Measurements from ENCODE around the gene ATP2C1.

The ATP2C1 gene

GRCh38 chr3:130900959-130901358, 7.1 kb downstream of the ATP2C1 start:
- Histone ChIP-seq H3K4me1 (ENCODE audit: control insufficient read depth, low read depth, low read length) (peaks cover 33% of the 10 kb centered on the region), H3K36me3 (ENCODE audit: control insufficient read depth, low read depth, low read length) (no peaks in the 10 kb centered on the region), H3K9ac (ENCODE audit: low read length) (no peak overlapping the region), H3K27ac (ENCODE audit: low read length) (no peak overlapping the region), H3K4me3 (ENCODE audit: low read length) (no peak overlapping the region), H3K9me3 (ENCODE audit: control insufficient read depth, low read depth, low read length) (no peaks in the 10 kb centered on the region), H3K27me3 (ENCODE audit: control insufficient read depth, insufficient read depth, low read length) (no peaks in the 10 kb centered on the region)

GRCh38 chr3:130901463-130902204, 7.8 kb downstream of the ATP2C1 start:
- Histone ChIP-seq H3K9ac (ENCODE audit: low read length) (no peak overlapping the region), H3K27ac (ENCODE audit: low read length) (no peak overlapping the region), H3K4me1 (ENCODE audit: control insufficient read depth, low read depth, low read length) (peaks cover 31% of the 10 kb centered on the region)

GRCh38 chr3:130903412-130903908, 9.6 kb downstream of the ATP2C1 start:
- Histone ChIP-seq H3K4me3 (ENCODE audit: low read length) (no peak overlapping the region), H3K4me1 (ENCODE audit: control insufficient read depth, low read depth, low read length) (peaks cover 20% of the 10 kb centered on the region), H3K36me3 (ENCODE audit: control insufficient read depth, low read depth, low read length) (no peaks in the 10 kb centered on the region), H3K27ac (ENCODE audit: low read length) (no peak overlapping the region), H3K9me3 (ENCODE audit: control insufficient read depth, low read depth, low read length) (no peaks in the 10 kb centered on the region), H3K27me3 (ENCODE audit: control insufficient read depth, insufficient read depth, low read length) (no peaks in the 10 kb centered on the region), H3K9ac (ENCODE audit: low read length) (no peak overlapping the region)

More at GRCh38 chr3:130901463-130902204, 7.8 kb downstream of the ATP2C1 start:
- Histone ChIP-seq H3K36me3 (ENCODE audit: control insufficient read depth, low read depth, low read length) (no peaks in the 10 kb centered on the region), H3K4me3 (ENCODE audit: low read length) (no peak overlapping the region), H3K27me3 (ENCODE audit: control insufficient read depth, insufficient read depth, low read length) (no peaks in the 10 kb centered on the region), H3K9me3 (ENCODE audit: control insufficient read depth, low read depth, low read length) (no peaks in the 10 kb centered on the region)

- H3K4me3 ChIP-seq (ENCODE audit: low read length): no peak overlapping the region
- H3K36me3 ChIP-seq (ENCODE audit: control insufficient read depth, low read depth, low read length): no peaks in the 10 kb centered on the region
- peaks cover 9% of the 10 kb centered on the region for H3K4me1 ChIP-seq (ENCODE audit: control insufficient read depth, low read depth, low read length)
- no peak overlapping the region for H3K27ac ChIP-seq (ENCODE audit: low read length)
- H3K9me3 ChIP-seq (ENCODE audit: control insufficient read depth, low read depth, low read length): no peaks in the 10 kb centered on the region
- H3K9ac ChIP-seq (ENCODE audit: low read length): no peak overlapping the region
- H3K27me3 ChIP-seq (ENCODE audit: control insufficient read depth, insufficient read depth, low read length): no peaks in the 10 kb centered on the region
These were observed 10.6 kb downstream of the ATP2C1 start for GRCh38 chr3:130904491-130904890.

GRCh38 chr3:130905551-130905950, 11.7 kb downstream of the ATP2C1 start:
- Histone ChIP-seq H3K36me3 (ENCODE audit: control insufficient read depth, low read depth, low read length) (no peaks in the 10 kb centered on the region), H3K4me3 (ENCODE audit: low read length) (no peak overlapping the region), H3K27me3 (ENCODE audit: control insufficient read depth, insufficient read depth, low read length) (no peaks in the 10 kb centered on the region), H3K27ac (ENCODE audit: low read length) (no peak overlapping the region), H3K9ac (ENCODE audit: low read length) (no peak overlapping the region), H3K9me3 (ENCODE audit: control insufficient read depth, low read depth, low read length) (no peaks in the 10 kb centered on the region), H3K4me1 (ENCODE audit: control insufficient read depth, low read depth, low read length) (peaks cover 4% of the 10 kb centered on the region)

GRCh38 chr3:130906374-130906995, 12.6 kb downstream of the ATP2C1 start:
- H3K36me3 ChIP-seq (ENCODE audit: control insufficient read depth, low read depth, low read length): no peaks in the 10 kb centered on the region
- no peaks in the 10 kb centered on the region for H3K9me3 ChIP-seq (ENCODE audit: control insufficient read depth, low read depth, low read length)

GRCh38 chr3:130907500-130907899, 13.6 kb downstream of the ATP2C1 start:
- H3K9ac ChIP-seq (ENCODE audit: low read length): no peak overlapping the region
- no peaks in the 10 kb centered on the region for H3K36me3 ChIP-seq (ENCODE audit: control insufficient read depth, low read depth, low read length)
- no peaks in the 10 kb centered on the region for H3K27me3 ChIP-seq (ENCODE audit: control insufficient read depth, insufficient read depth, low read length)
- H3K4me3 ChIP-seq (ENCODE audit: low read length): no peak overlapping the region
- H3K9me3 ChIP-seq (ENCODE audit: control insufficient read depth, low read depth, low read length): no peaks in the 10 kb centered on the region
- H3K4me1 ChIP-seq (ENCODE audit: control insufficient read depth, low read depth, low read length): no peaks in the 10 kb centered on the region
- no peak overlapping the region for H3K27ac ChIP-seq (ENCODE audit: low read length)

More at GRCh38 chr3:130906374-130906995, 12.6 kb downstream of the ATP2C1 start:
- H3K9ac ChIP-seq (ENCODE audit: low read length): no peak overlapping the region
- peaks cover 4% of the 10 kb centered on the region for H3K4me1 ChIP-seq (ENCODE audit: control insufficient read depth, low read depth, low read length)
- H3K4me3 ChIP-seq (ENCODE audit: low read length): no peak overlapping the region
- H3K27me3 ChIP-seq (ENCODE audit: control insufficient read depth, insufficient read depth, low read length): no peaks in the 10 kb centered on the region
- no peak overlapping the region for H3K27ac ChIP-seq (ENCODE audit: low read length)

- Histone ChIP-seq H3K4me1 (ENCODE audit: control insufficient read depth, low read depth, low read length) (no peaks in the 10 kb centered on the region), H3K27ac (ENCODE audit: low read length) (no peak overlapping the region), H3K9me3 (ENCODE audit: control insufficient read depth, low read depth, low read length) (no peaks in the 10 kb centered on the region), H3K36me3 (ENCODE audit: control insufficient read depth, low read depth, low read length) (no peaks in the 10 kb centered on the region), H3K27me3 (ENCODE audit: control insufficient read depth, insufficient read depth, low read length) (no peaks in the 10 kb centered on the region), H3K4me3 (ENCODE audit: low read length) (no peak overlapping the region), H3K9ac (ENCODE audit: low read length) (no peak overlapping the region)
These were observed 14.1 kb downstream of the ATP2C1 start for GRCh38 chr3:130907966-130908365.

GRCh38 chr3:130915567-130916292, 21.8 kb downstream of the ATP2C1 start:
- no peaks in the 10 kb centered on the region for H3K9me3 ChIP-seq (ENCODE audit: control insufficient read depth, low read depth, low read length)

GRCh38 chr3:130916507-130917167, 22.8 kb downstream of the ATP2C1 start:
- H3K9ac ChIP-seq (ENCODE audit: low read length): no peak overlapping the region
- no peaks in the 10 kb centered on the region for H3K9me3 ChIP-seq (ENCODE audit: control insufficient read depth, low read depth, low read length)
- no peaks in the 10 kb centered on the region for H3K4me1 ChIP-seq (ENCODE audit: control insufficient read depth, low read depth, low read length)
- H3K27ac ChIP-seq (ENCODE audit: low read length): no peak overlapping the region
- H3K27me3 ChIP-seq (ENCODE audit: control insufficient read depth, insufficient read depth, low read length): no peaks in the 10 kb centered on the region
- no peaks in the 10 kb centered on the region for H3K36me3 ChIP-seq (ENCODE audit: control insufficient read depth, low read depth, low read length)
- H3K4me3 ChIP-seq (ENCODE audit: low read length): no peak overlapping the region

More at GRCh38 chr3:130915567-130916292, 21.8 kb downstream of the ATP2C1 start:
- Histone ChIP-seq H3K9ac (ENCODE audit: low read length) (no peak overlapping the region), H3K27ac (ENCODE audit: low read length) (no peak overlapping the region), H3K4me1 (ENCODE audit: control insufficient read depth, low read depth, low read length) (no peaks in the 10 kb centered on the region), H3K27me3 (ENCODE audit: control insufficient read depth, insufficient read depth, low read length) (no peaks in the 10 kb centered on the region), H3K4me3 (ENCODE audit: low read length) (no peak overlapping the region), H3K36me3 (ENCODE audit: control insufficient read depth, low read depth, low read length) (no peaks in the 10 kb centered on the region)

GRCh38 chr3:130918328-130918727, 24.4 kb downstream of the ATP2C1 start:
- no peak overlapping the region for H3K27ac ChIP-seq (ENCODE audit: low read length)
- no peaks in the 10 kb centered on the region for H3K27me3 ChIP-seq (ENCODE audit: control insufficient read depth, insufficient read depth, low read length)

More at GRCh38 chr3:130918328-130918727, 24.4 kb downstream of the ATP2C1 start:
- H3K4me3 ChIP-seq (ENCODE audit: low read length): no peak overlapping the region
- no peaks in the 10 kb centered on the region for H3K4me1 ChIP-seq (ENCODE audit: control insufficient read depth, low read depth, low read length)
- no peaks in the 10 kb centered on the region for H3K36me3 ChIP-seq (ENCODE audit: control insufficient read depth, low read depth, low read length)
- H3K9ac ChIP-seq (ENCODE audit: low read length): no peak overlapping the region
- H3K9me3 ChIP-seq (ENCODE audit: control insufficient read depth, low read depth, low read length): no peaks in the 10 kb centered on the region
